GM12874 (cell line): ENCODE measurements around the gene NAA15.

Experiments
- CTCF ChIP-seq: IDR thresholded peaks from 2 replicates; pipeline ENCODE4 v1.5.1; 2011; ENCODE audit warnings: low read depth, mild to moderate bottlenecking, control low read depth, low read length, moderate library complexity; ENCODE audit not compliant: insufficient read depth

Gene NAA15

GRCh38 chr4:139315221-139315675 lies 13.9 kb downstream of the NAA15 start:
- no peak for TF ChIP-seq CTCF

GRCh38 chr4:139316733-139317132 lies 15.4 kb downstream of the NAA15 start:
- no peak for TF ChIP-seq CTCF

- no peak for TF ChIP-seq CTCF
Measured at GRCh38 chr4:139317635-139318034, 16.3 kb downstream of the NAA15 start.

DNA sequence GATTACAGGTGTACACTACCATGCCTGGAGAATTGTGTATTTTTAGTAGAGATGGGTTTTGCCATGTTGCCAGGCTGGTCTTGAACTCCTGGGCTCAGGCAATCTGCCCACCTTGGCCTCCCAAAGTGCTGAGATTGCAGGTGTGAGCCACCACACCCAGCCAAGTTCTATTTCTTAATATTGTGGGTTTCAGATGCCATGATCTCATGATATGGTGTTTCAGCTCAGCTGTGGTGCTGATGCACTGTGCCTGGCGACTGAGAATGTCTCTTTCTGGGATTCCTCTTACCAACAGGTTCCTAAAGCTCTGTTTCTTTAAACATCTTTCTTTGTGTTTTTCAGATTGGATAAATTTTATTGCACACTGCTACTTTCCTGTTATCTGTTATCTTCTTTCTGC lies 18.3 kb downstream of the NAA15 start:
- no peak for TF ChIP-seq CTCF

DNA sequence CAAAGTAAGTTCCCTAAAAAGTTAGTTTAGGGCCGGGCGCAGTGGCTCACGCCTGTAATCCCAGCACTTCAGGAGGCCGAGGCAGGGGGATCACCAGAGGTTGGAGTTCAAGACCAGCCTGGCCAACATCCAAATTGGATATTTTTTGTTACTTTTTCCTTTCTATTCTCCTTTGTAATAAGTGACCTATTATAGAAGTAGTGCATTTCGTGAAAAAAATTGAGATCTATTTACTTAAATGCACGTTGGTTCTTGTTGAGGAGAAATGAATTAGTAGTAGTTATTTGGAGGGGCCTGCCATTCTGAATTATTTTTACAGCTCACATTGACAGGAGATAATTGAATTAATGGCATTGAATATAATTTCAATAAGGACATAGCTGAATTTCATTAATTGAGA lies 23.3 kb downstream of the NAA15 start:
- TF ChIP-seq CTCF = no peak

DNA sequence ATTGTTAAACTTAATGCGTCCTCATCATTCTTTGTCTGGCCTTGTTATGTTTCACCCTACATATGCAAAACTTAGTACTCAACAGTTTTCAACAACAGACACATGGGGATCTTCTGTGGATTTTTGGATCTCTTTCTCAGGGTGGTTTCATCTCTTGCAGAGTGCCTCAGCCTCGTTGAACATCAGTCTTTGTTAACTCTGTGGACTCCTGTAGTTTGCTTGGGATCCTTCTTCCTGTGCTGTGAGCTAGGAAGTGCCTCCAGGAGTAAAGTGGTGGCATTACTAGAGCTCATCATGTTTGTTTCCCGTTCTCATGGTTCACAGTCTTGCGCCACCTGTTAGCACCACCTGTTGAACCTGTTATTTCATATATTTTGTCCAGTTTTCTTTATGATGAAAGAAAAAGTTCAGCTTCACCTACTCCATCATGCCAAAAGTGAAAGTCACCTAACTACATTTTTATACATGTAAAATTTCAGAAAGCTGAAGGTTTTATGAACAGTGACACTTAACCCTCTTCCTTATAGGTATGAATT lies 28.4 kb downstream of the NAA15 start:
- TF ChIP-seq CTCF = no peak

DNA sequence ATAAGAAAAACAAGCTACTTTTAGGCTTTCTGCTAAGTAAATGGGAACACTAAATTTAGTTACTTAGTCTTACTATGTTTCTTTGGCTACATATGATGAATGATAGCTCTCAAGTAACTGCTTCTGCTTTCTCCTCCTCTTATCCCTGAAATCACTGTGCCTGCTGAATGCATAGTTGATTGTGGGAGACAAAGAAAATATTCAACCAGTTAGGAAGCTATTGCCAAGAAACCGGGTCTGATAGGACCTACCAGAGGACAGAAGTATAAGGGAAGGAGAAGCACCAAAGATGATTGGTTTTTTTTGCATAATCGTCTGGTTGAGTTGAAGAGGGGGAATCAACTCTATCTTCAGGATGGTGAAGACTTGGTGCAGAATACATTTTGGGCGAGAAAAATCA lies 29.0 kb downstream of the NAA15 start:
- TF ChIP-seq CTCF = no peak
